NCI-H82 treated with DMSO at 0.1 percent for 48 hours (cell line): ENCODE measurements around the gene PLA2G12A.

ENCODE experiments used
- DNase-seq: peaks from one replicate; lab custom pipeline; 2025; ENCODE audit not compliant: unreplicated experiment; lab: John Stamatoyannopoulos, UW

PLA2G12A gene

DNA sequence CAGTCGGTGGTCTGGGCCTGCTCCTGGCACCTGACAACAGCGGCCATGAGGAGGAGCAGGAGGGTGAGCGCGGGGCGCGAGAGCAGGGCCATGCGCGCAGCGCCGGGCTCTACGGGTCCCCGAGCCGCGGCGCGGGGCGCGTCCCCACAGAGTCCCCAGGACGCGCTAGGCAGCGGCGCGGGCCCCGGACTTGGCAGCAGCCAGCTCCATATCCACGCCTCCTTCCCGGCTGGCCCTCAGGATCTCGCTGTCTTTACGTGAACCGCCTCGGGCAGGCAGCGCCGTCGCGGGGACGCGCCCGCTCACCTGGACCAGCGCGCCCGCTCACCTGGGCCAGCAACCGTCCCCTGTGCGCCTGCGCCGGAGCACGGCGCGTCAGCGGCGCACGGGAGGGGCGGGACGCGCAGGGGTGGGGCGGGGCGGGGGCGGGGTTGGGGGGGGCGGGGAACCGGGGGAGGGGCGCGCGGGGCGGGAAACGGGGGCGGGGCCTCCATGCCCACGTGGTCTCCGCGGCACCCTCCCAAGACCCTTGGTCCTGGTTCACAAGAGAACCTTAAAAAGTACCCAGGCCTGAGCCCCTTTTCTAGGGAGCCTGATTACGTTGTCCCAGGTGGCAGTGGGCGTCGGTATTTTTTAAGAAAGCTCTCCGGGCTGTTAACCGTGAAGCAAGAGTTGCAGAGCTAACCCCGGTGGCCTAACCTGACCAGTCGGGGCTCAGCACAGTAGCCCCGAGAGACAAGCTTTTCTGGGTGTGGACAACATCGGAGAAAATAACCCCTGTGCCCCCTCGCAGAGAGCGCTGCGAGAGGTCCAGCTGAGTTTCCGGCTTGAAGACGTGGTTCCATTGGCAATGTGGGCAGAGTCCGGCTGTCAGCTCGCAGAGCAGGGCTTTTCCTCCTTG lies at the start of gene PLA2G12A:
Gene PLA2G12A (minus strand): TSS at position 353 of the 901 bp plus-strand sequence. CDS start 261 bp downstream, at position 92.
- no peak for DNase-seq

DNA sequence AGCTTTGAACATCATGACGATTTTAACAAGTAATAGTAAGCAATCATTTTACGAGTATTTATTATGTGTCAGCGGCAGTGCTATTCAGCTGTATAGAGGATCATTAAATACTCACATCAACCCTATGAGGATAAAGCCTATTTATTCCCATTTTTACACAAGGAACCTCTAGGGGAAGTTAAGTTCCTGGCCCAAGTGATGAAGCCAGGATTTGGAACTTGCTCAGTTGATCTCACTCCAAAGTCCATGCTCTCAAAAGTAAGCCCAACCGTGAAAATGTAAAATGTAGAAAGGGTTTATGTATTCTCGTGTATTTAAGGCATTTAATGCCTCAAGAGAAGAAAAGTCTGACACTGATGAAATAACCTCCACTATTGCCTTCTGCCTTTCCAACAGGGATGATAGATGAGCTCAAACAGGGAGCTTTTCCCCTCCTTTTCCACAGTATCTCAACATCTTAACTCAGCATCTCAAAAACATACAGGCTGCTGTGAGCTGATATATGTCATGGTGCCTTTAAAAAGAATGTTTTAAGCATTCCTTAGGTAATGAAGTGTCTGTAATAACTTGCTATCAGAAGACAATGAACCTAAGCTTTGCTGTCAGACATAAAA lies 35.0 kb upstream of the PLA2G12A start:
- DNase-seq: no peak

DNA sequence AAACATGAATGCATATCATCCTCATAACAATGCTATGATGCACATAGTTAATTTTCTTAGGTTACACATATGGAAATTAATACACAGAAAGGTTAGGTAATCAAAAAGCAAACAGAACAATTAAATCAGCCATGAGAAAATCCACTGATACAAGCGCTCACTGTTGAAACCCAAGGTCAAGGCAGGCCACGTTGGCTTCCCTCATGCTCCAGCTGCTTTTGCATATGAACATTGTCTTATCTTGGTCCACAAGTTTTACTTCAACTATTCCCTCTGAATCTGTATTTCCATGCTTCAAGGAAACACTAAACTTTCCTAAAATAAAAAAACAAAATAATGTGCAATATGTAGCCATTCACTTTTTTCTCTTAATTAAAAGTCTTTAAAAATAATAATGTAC lies 34.5 kb upstream of the PLA2G12A start:
- DNase-seq: no peak

DNA sequence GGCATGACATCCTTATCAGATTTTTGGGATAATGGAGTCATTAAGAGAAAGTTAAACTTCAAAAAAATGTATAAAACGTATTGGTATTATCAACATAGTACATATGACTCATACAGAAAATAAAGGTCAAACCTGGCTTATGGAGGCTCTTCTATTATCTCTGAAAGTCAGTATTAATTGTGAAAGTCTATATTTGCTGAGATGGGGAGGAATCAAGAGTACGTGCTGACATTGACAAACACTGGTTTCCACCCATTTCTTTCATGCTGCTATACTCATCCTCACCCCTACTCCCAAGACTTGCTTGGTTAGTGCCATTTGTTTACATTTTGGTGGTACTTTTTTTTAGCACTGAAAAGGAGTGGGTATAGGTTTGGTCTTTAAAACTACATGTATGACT lies 30.8 kb upstream of the PLA2G12A start:
- no peak for DNase-seq

DNA sequence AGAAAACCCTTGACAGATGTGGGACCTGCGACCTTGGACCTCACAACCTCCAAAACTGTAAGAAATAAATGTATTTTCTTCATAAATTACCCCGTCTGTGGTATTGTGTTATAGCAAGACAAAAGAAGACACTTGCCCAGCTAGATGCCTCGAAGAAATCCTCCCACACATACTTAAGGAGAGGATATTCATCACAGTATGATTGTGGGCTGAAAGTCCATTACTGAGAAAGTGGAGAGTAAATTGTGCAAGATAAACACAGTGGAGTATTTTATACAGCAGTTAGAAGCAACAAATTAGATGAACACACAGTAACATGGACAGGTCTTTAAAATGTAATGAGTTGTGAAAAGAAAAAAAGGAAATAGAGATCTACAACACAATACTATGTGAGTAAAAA lies 25.8 kb upstream of the PLA2G12A start:
- DNase-seq: no peak

DNA sequence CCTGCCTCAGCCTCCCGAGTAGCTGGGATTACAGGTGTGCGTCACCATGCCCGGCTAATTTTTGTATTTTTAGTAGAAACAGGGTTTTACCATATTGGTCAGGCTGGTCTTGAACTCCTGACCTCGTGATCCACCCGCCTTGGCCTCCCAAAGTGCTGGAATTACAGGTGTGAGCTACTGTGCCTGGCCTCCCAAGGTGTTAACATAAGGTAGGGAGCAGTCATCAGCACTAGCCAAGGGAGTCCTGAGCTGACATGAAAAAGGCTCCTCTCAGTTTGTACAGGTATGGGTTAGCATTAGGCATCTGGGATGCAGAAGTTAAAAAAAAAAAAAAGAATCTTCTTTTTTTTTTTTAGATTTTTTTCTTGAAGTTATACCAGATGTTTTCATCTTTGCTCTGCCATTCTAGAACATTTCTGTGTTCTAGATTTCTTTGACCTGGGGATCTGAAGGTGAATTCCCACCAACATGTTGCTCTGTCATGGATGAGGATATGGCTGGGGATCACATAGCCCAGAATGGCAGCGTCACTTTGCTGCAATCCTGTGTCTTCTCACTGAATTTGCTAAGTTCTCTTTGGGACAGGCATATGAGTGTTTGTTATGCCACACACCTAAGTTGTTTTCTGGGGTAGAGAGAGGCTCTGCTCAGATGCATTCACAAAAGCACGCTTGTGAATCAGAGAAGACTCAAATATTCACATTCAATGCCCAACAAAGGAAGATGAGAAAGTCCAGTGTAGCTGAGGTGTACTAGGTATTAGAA lies 24.4 kb upstream of the PLA2G12A start:
- DNase-seq: no peak

DNA sequence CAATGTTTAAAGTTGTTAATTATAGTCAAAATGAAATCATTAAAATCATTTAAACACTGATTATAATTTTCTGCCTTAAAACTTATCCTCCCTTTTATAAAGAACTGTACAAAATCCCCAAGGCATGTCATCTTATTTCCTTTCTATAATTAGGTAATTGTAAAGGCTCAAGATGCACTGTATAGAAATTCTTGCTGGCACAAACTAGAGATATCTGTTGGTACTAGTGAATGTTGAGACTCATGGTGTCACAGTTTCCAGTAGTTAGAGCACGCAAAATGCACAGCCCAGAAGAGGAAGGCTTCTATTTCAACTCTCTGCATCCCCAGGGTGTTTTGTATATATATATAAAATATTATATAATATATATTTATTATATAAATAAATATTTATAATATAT lies 22.7 kb upstream of the PLA2G12A start:
- DNase-seq: no peak

DNA sequence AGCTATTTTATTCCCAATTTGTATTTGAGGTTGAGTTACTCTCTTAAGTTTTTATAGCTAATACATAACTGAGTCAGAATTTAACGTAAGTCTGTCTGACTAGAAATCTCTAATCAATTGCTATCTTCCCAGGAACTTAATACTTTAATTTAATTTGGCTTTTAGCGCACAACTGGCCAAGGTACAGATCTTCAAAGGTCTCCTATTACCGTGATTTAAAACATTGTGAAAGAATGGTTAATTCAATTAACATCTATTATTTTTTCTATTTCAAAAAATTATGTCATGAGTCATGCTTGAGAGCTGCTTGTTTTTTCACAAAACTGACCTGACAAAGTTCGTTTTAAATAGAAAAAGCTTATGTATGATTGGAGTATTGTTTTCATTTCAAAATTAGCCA lies 22.0 kb upstream of the PLA2G12A start:
- DNase-seq: peak; percentile 43

DNA sequence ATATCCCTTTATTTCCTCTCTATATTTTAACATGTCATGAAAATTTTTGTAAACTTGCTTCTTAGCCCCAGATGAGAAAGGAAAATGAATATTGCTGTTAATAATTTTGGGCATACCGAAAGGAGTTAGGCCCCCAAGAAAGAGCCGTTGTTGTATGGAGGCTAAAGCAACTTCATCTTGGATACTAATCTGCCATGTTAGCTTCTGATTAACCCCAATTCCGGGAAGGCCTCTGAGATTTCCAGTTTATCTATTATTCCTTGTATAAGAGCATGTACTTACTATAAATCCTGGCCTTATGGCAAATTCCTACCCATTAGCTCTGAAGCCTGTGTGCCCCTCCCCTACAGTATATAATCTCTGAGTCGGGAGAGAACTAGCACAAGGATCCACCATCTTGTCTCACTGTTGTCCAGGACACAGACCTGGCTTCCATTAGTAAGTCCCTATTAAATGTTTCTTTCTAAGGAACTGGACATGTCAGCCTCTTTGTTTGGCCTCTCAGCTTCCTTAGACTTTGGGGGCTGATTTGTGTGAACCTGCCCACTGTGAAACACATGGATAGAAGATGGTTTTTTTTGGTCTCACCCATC lies 20.9 kb upstream of the PLA2G12A start:
- DNase-seq: no peak

DNA sequence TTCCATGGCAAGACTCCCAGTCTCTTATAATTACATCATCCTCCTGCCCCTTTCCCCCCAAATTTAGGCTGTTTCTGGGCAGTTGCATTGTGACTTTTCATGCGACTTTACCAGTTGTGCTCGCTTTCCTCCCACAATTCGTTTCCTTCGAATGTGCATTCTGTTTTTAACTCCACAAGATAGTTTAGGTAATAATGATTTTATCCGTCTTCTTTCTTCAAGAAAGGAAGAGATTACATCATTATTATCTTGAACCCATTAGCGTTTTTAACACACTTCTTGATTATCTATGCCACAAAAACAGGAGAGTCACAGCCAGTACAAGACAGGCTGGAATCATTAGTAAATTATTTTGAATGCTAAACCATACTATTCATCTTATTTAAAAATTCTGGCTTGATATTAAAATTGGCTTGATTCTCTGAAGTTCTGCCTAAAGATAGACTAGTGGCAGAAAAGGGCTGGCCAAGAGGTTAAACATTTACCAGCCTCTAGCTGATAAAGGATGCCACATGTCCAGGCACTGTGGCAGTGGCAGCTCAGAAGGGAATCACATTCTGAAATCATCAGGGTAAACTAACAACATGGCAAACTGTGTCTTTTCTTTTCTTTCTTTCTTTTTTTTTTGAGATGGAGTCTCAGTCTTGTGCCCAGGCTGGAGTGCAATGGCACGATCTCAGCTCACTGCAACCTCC lies 19.7 kb upstream of the PLA2G12A start:
- no peak for DNase-seq

DNA sequence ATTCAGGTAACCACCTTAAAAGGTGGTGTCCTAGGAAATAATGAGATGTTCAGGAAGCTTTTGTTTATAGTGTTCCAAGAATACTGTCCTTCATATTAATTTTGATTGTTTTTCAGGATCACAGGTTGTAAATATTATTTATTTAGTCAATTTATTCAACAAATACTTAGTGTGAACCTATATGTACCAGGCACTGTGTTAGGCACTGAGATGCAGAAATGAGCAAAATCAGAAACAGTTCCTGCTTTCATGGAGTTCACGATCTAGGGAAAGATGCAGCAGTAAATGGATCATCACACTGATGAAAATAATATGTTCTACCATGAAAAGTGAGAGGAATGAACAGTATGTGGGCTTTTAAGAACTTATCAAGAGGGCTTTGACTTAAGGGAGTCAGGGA lies 18.2 kb upstream of the PLA2G12A start:
- no peak for DNase-seq

DNA sequence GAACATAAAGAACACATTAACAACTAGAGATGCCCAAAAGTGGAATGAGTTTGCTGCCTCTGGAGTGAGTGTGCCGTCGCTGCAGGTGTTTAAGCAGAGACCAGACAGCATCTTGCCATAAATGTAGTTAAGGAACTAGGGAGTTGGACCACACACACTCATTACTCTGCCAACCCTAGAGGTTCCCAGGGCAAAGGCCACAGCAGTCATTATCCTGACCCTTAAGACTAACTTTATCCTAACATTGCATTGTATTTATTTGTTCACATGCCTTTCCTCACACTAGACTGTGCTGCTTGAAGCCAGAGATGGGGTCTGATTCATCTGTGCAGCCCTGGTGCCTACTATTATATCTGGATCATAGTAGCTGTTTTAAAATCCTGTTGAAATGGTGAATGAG lies 16.9 kb upstream of the PLA2G12A start:
- DNase-seq: no peak

DNA sequence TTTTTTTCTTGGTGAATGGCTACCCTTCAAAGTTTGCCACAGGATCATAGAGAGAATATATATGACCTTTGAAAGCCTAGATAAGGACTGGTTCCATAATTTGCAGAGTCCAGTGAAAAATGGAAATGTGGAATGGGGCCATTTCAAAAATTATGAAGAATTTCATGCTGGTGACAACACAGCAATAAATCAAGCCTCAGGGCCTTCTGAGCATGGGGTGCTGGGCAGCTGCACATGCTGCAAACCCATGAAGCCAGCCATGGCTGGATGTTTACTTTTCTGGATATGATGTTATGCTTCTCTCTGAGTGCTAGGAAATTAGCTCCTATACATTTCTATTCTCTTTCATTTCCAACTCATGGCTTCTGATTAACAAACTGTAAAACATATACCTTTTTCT lies 16.0 kb upstream of the PLA2G12A start:
- DNase-seq: no peak

DNA sequence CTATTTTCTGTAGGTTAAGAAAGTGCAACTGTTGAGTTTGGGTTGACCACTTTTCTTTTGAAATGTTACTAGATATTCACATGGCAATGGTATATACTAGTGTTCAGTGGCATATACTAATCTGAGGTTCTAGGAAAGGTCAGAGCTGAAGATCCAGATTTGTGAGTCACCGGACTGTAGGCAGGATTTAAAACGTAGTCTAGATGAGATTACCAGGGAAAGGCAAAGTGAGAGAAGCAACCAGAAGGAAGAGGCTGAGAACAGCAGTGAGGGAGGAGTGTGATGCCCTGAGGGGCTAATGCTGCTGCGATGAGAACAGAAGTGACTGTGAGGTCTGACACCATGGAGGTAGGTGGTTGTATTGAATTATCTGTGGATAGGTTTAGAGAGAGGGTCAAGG lies 9.7 kb upstream of the PLA2G12A start:
- no peak for DNase-seq

DNA sequence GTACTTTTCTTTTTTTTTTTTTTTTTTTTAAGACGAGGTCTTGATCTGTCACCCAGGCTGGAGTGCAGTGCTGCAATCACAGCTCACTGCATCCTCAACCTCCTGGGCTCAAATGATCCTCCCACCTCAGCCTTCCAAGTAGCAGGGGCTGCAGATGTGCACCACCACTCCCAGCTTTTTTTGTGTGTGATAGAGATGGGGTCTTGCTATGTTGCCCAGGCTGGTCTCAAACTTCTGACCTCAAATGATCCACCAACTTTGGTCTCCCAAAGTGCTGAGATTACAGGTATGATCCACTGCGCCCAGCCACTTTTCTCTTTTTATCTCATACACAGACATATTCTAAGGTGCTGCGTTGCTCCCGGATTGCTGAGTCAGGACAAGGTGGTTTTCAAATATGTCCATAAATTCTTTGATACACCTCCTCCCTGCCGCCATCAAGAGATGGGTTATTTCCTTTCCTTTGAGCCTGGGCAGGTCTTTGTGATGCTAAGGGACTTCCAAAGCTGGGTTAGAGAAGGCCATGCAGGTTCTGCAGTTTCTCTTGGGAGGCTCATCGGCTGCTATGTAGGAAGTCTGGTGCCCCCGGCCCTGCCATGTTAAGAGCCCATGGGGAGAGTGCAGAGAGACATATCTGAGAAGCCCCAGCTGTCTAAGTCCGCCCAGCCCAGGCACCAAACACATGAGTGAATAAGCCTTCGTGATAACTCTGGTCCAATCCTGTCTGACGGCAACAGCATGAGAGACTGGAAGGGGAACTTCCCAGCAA lies 8.4 kb upstream of the PLA2G12A start:
- no peak for DNase-seq

DNA sequence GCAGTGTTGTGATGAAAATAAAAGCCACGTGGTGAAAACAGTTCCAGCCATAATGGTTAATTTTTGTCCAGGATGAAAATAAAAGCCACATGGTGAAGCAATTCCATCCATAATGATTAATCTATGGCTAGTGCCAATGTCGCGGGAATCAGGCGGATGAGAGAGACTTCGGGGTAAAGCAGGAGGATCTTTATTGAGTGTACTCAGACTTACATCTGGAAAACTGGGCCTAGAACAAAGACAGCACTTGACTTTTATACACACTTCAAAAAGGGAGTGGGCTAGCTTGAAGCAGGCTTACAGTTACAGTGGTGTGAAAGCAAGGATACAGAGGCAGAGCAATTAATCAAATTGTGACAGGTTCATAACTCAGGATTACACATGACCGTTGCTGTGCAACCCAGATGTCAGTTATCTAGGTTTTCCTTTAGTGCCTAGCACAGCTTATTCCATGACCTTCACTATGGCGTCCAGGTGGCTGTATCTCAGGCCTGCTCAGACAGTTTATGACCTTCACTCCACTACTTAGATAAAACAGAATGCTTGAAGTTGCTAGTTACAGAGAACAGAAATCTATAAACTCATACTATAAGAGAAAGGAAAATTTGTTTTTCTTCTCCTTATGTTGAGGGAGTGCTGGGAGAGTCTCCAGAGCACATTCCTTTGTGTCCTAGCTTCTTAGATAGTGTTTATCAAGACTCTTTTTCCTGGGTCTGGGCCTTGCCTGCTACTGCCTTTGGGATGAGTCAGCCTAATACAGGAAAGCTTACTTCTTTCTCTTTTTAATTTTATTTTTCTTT lies 5.9 kb upstream of the PLA2G12A start:
- peak; percentile 74 for DNase-seq

DNA sequence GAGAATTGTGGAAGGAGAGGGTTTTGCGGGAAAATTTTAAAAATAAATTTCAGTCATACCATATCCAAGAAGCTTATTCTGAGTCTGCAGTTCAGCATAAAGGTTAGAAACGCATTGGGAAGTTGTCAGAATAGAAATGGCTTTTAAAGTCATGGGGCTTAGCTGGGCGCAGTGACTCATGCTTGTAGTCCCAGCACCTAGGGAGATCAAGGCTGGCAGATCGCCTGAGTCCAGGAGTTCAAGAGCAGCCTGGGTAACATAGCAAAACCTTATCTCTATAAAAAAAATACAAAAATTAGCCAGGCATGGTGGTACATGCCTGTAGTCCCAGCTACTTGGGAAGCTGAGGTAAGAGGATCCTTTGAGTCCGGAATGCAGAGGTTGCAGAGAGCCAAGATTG lies 3.9 kb upstream of the PLA2G12A start:
- DNase-seq: no peak

DNA sequence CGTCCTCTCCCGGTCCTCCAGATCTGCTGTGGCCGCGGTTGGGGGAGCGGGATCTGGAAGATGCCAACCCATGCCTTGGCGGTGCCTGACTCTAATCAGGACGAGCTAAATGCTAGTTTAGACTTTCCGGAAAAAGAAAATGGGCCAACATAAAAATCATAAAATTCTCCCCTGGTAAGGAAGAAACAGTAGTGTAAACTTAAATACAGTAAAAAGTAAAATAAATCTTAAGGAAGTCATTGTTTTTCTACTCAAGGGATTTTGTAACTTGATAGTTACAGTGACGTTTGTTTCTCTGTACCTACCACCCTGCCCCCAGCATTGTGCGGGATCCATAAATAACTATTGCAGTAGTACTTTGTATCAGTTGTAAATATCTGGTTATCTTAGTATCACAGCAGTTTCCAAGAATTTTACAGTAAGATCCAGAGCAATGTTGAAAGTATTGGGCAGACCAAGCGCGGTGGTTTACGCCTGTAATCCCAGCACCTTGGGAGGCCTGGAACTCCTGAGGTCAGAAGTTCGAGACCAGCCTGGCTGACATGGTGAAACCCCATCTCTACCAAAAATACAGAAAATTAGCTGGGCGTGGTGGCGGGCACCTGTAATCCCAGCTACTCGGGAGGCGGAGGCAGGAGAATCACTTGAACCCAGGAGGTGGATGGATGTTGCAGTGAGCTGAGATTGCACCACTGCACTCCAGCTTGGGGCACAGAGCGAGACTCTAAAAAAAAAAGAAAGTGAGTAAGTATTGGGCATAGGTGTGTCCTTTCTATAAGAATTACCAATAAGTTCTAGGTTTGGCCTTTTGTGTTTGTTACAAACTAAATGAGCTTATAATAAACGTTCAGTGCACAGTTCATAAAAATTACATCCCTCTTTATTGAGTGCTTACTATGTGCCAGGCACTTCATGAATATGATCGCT lies 1.0 kb upstream of the PLA2G12A start:
- no peak for DNase-seq
